ENCODE results near the gene SIX6.

SIX6 gene

GRCh38 chr14:60512126-60512525 is 3.2 kb downstream of the SIX6 start:
- Histone ChIP-seq H2AFZ (ENCODE audit: low read length) (no peak overlapping the region), H2BK120ac (ENCODE audit: low read depth, low read length) (no peak overlapping the region), H3K14ac (ENCODE audit: low read length) (no peak overlapping the region), H3K4me3 (ENCODE audit: low read length in 2 of 2) (no peak overlapping the region), H4K8ac (ENCODE audit: low read depth, low read length) (no peak overlapping the region), H3K4me2 (ENCODE audit: insufficient read depth, low read length, poor library complexity, severe bottlenecking) (no peak overlapping the region), H3K79me1 (ENCODE audit: low read depth, low read length) (no peaks in the 10 kb centered on the region), H3K4me1 (ENCODE audit: control insufficient read depth in 2 of 2, insufficient read depth in 1 of 2, low read depth in 1 of 2, low read length in 2 of 2) (peaks cover 4 to 22% of the 10 kb centered on the region in 2 donors), H3K36me3 (replicated peaks in 1 of 2; ENCODE audit: control insufficient read depth in 2 of 2, insufficient read depth in 2 of 2, low read length in 2 of 2) (no peaks in the 10 kb centered on the region), H2BK15ac (ENCODE audit: low read length) (no peak overlapping the region), H4K91ac (ENCODE audit: low read depth, low read length, poor library complexity) (no peak overlapping the region), H3K9me3 (replicated peaks in 1 of 2; ENCODE audit: control insufficient read depth in 2 of 2, insufficient read depth in 1 of 2, low read depth in 1 of 2, low read length in 2 of 2) (peaks cover 0 to 7% of the 10 kb centered on the region in 2 donors), H3K4ac (ENCODE audit: low read length) (no peak overlapping the region), H2AK5ac (ENCODE audit: low read depth, low read length) (no peak overlapping the region), H2BK5ac (ENCODE audit: low read length) (no peak overlapping the region), H3K23ac (ENCODE audit: low read depth, low read length, poor library complexity) (no peak overlapping the region), H2BK12ac (ENCODE audit: low read length) (no peak overlapping the region), H3K9ac (ENCODE audit: low read depth, low read length, poor library complexity) (no peak overlapping the region), H3K27ac (replicated peaks; ENCODE audit: low read length) (no peak overlapping the region), H3K27me3 (ENCODE audit: control insufficient read depth in 3 of 3, insufficient read depth in 3 of 3, low read depth in 1 of 3, low read length in 3 of 3) (peaks cover 33 to 97% (median 61%) of the 10 kb centered on the region in 3 experiments), H3K18ac (ENCODE audit: low read length) (no peak overlapping the region)
- WGBS, 2 donors (ENCODE audit: extremely low coverage in 2 of 2, insufficient read length in 2 of 2, insufficient replicate concordance in 1 of 2), result no CpG with 5 or more reads among the region's 2 CpGs
- peak; percentile 9 for DNase-seq (ENCODE audit: low spot score)

- no CpG with 5 or more reads among the region's 7 CpGs for WGBS, 2 donors (ENCODE audit: extremely low coverage in 2 of 2, insufficient read length in 2 of 2, insufficient replicate concordance in 1 of 2)
- Histone ChIP-seq H2AK5ac (ENCODE audit: low read depth, low read length) (no peak overlapping the region), H2BK12ac (ENCODE audit: low read length) (no peak overlapping the region), H3K27me3 (ENCODE audit: control insufficient read depth in 3 of 3, insufficient read depth in 3 of 3, low read depth in 1 of 3, low read length in 3 of 3) (peaks cover 27 to 90% (median 52%) of the 10 kb centered on the region in 3 experiments), H3K9me3 (replicated peaks in 1 of 2; ENCODE audit: control insufficient read depth in 2 of 2, insufficient read depth in 1 of 2, low read depth in 1 of 2, low read length in 2 of 2) (peaks cover 0 to 7% of the 10 kb centered on the region in 2 donors), H2BK120ac (ENCODE audit: low read depth, low read length) (no peak overlapping the region), H3K9ac (ENCODE audit: low read depth, low read length, poor library complexity) (no peak overlapping the region), H3K79me1 (ENCODE audit: low read depth, low read length) (no peaks in the 10 kb centered on the region), H2BK5ac (ENCODE audit: low read length) (no peak overlapping the region), H3K4me1 (ENCODE audit: control insufficient read depth in 2 of 2, insufficient read depth in 1 of 2, low read depth in 1 of 2, low read length in 2 of 2) (peaks cover 4 to 19% of the 10 kb centered on the region in 2 donors), H4K91ac (ENCODE audit: low read depth, low read length, poor library complexity) (no peak overlapping the region), H3K4ac (ENCODE audit: low read length) (no peak overlapping the region), H2BK15ac (ENCODE audit: low read length) (no peak overlapping the region), H3K18ac (ENCODE audit: low read length) (no peak overlapping the region), H3K4me2 (ENCODE audit: insufficient read depth, low read length, poor library complexity, severe bottlenecking) (no peak overlapping the region), H3K23ac (ENCODE audit: low read depth, low read length, poor library complexity) (no peak overlapping the region), H2AFZ (ENCODE audit: low read length) (no peak overlapping the region), H4K8ac (ENCODE audit: low read depth, low read length) (no peak overlapping the region), H3K27ac (replicated peaks; ENCODE audit: low read length) (no peak overlapping the region), H3K4me3 (ENCODE audit: low read length in 2 of 2) (no peak overlapping the region), H3K14ac (ENCODE audit: low read length) (no peak overlapping the region), H3K36me3 (replicated peaks in 1 of 2; ENCODE audit: control insufficient read depth in 2 of 2, insufficient read depth in 2 of 2, low read length in 2 of 2) (no peaks in the 10 kb centered on the region)
- DNase-seq (ENCODE audit: low spot score), result peak; percentile 14
Observed at GRCh38 chr14:60512973-60513571, 4.1 kb downstream of the SIX6 start.

GRCh38 chr14:60514378-60514740 is 5.4 kb downstream of the SIX6 start:
- Histone ChIP-seq H3K4ac (ENCODE audit: low read length) (no peak overlapping the region), H4K8ac (ENCODE audit: low read depth, low read length) (no peak overlapping the region), H3K23ac (ENCODE audit: low read depth, low read length, poor library complexity) (no peak overlapping the region), H2BK5ac (ENCODE audit: low read length) (no peak overlapping the region), H3K18ac (ENCODE audit: low read length) (no peak overlapping the region), H3K27me3 (ENCODE audit: control insufficient read depth in 3 of 3, insufficient read depth in 3 of 3, low read depth in 1 of 3, low read length in 3 of 3) (peaks cover 24 to 83% (median 41%) of the 10 kb centered on the region in 3 experiments), H3K36me3 (replicated peaks in 1 of 2; ENCODE audit: control insufficient read depth in 2 of 2, insufficient read depth in 2 of 2, low read length in 2 of 2) (no peaks in the 10 kb centered on the region), H2BK120ac (ENCODE audit: low read depth, low read length) (no peak overlapping the region), H2BK12ac (ENCODE audit: low read length) (no peak overlapping the region), H3K27ac (replicated peaks; ENCODE audit: low read length) (peak overlapping the region; percentile 71), H2AFZ (ENCODE audit: low read length) (peak overlapping the region; percentile 93), H3K14ac (ENCODE audit: low read length) (no peak overlapping the region), H3K4me1 (ENCODE audit: control insufficient read depth in 2 of 2, insufficient read depth in 1 of 2, low read depth in 1 of 2, low read length in 2 of 2) (peaks cover 4 to 12% of the 10 kb centered on the region in 2 donors), H3K4me3 (ENCODE audit: low read length in 2 of 2) (peak overlapping the region in 1 of 2 donors; percentile 42), H4K91ac (ENCODE audit: low read depth, low read length, poor library complexity) (no peak overlapping the region), H2AK5ac (ENCODE audit: low read depth, low read length) (no peak overlapping the region), H3K4me2 (ENCODE audit: insufficient read depth, low read length, poor library complexity, severe bottlenecking) (peak overlapping the region; percentile 43), H3K9me3 (replicated peaks in 1 of 2; ENCODE audit: control insufficient read depth in 2 of 2, insufficient read depth in 1 of 2, low read depth in 1 of 2, low read length in 2 of 2) (peaks cover 0 to 7% of the 10 kb centered on the region in 2 donors), H2BK15ac (ENCODE audit: low read length) (no peak overlapping the region), H3K9ac (ENCODE audit: low read depth, low read length, poor library complexity) (no peak overlapping the region), H3K79me1 (ENCODE audit: low read depth, low read length) (no peaks in the 10 kb centered on the region)
- no peak for DNase-seq (ENCODE audit: low spot score)
- WGBS, 2 donors (ENCODE audit: extremely low coverage in 2 of 2, insufficient read length in 2 of 2, insufficient replicate concordance in 1 of 2), result no CpG with 5 or more reads among the region's 10 CpGs

- Histone ChIP-seq H4K91ac (ENCODE audit: low read depth, low read length, poor library complexity) (peak overlapping the region; percentile 82), H2BK12ac (ENCODE audit: low read length) (peak overlapping the region; percentile 50), H3K27ac (replicated peaks; ENCODE audit: low read length) (peak overlapping the region; percentile 88), H2BK5ac (ENCODE audit: low read length) (peak overlapping the region; percentile 94), H3K36me3 (replicated peaks in 1 of 2; ENCODE audit: control insufficient read depth in 2 of 2, insufficient read depth in 2 of 2, low read length in 2 of 2) (no peaks in the 10 kb centered on the region), H2AK5ac (ENCODE audit: low read depth, low read length) (peak overlapping the region; percentile 93), H3K9me3 (replicated peaks in 1 of 2; ENCODE audit: control insufficient read depth in 2 of 2, insufficient read depth in 1 of 2, low read depth in 1 of 2, low read length in 2 of 2) (peaks cover 0 to 7% of the 10 kb centered on the region in 2 donors), H3K9ac (ENCODE audit: low read depth, low read length, poor library complexity) (peak overlapping the region; percentile 63), H3K79me1 (ENCODE audit: low read depth, low read length) (no peaks in the 10 kb centered on the region), H3K27me3 (ENCODE audit: control insufficient read depth in 3 of 3, insufficient read depth in 3 of 3, low read depth in 1 of 3, low read length in 3 of 3) (peaks cover 19 to 83% (median 35%) of the 10 kb centered on the region in 3 experiments), H2AFZ (ENCODE audit: low read length) (peak overlapping the region; percentile 93), H3K18ac (ENCODE audit: low read length) (peak overlapping the region; percentile 97), H3K4me1 (ENCODE audit: control insufficient read depth in 2 of 2, insufficient read depth in 1 of 2, low read depth in 1 of 2, low read length in 2 of 2) (peaks cover 4 to 8% of the 10 kb centered on the region in 2 donors), H3K4me3 (ENCODE audit: low read length in 2 of 2) (peak overlapping the region; percentile 42 to 75), H3K23ac (ENCODE audit: low read depth, low read length, poor library complexity) (no peak overlapping the region), H2BK15ac (ENCODE audit: low read length) (peak overlapping the region; percentile 88), H2BK120ac (ENCODE audit: low read depth, low read length) (peak overlapping the region; percentile 99), H3K4ac (ENCODE audit: low read length) (peak overlapping the region; percentile 43), H3K4me2 (ENCODE audit: insufficient read depth, low read length, poor library complexity, severe bottlenecking) (peak overlapping the region; percentile 74), H4K8ac (ENCODE audit: low read depth, low read length) (no peak overlapping the region), H3K14ac (ENCODE audit: low read length) (peak overlapping the region; percentile 44)
- DNase-seq (ENCODE audit: low spot score), result peak; percentile 94
- no CpG with 5 or more reads among the region's 79 CpGs for WGBS, 2 donors (ENCODE audit: extremely low coverage in 2 of 2, insufficient read length in 2 of 2, insufficient replicate concordance in 1 of 2)
Observed at GRCh38 chr14:60514741-60515491, 6.0 kb downstream of the SIX6 start.
